IMR-90 (cell line): ENCODE data around the gene PPIL6.

Source experiments
- CTCF ChIP-seq: conservative IDR thresholded peaks from 2 replicates; pipeline ENCODE4 v1.5.1; 2012; ENCODE audit warnings: mild to moderate bottlenecking, low read depth, low read length, improper control_type of control experiment
- USF2 ChIP-seq: fragments of 150-350 bp; IDR thresholded peaks from 2 replicates; pipeline ENCODE4 v1.6.1; 2017; ENCODE audit warnings: mild to moderate bottlenecking, antibody characterized with exemption, low read length, low read depth

- TF ChIP-seq CTCF (no peak), USF2 (no peak)
These were observed 29.4 kb downstream of the PPIL6 start for GRCh38 chr6:109411034-109411433.
